Psoas muscle (tissue), 8 donors: Measurements from ENCODE around the gene CCL22. TPM values are rescaled to one million over a fixed set of nuclear protein-coding genes. Genes with fewer than 3 reads are reported as not detected.
A peak's percentile ranks its signal among the peaks of the same experiment; 100 is the strongest.

Experiments used
- ATAC-seq, 4 donors: fragments of 200-7000 bp; cut with Tn5 transposase; one replicate each; pipeline ENCODE4 v1.9.1; 2020; ENCODE audit warnings: moderate library complexity in 3 of 4, mild to moderate bottlenecking in 2 of 4
- DNase-seq, 2 donors: peaks; one replicate each; pipeline ENCODE4 v3.0.0-alpha.2; 2020
- H3K27ac ChIP-seq: fragments of 200-600 bp; one replicate; pipeline ENCODE4 v1.8.0; 2022
- H3K27me3 ChIP-seq, 3 donors: fragments of 200-600 bp in 1 of 3; one replicate each; pipeline versions ENCODE4 v1.6.1 to v1.8.0; 2013 to 2022; ENCODE audit warnings: low read length in 2 of 3, mild to moderate bottlenecking in 2 of 3, moderate library complexity in 1 of 3; ENCODE audit not compliant: insufficient read depth in 3 of 3
- H3K36me3 ChIP-seq, 2 donors: fragments of 200-600 bp in 1 of 2; one replicate each; pipeline versions ENCODE4 v1.6.1 to v1.8.0; 2013 to 2022; ENCODE audit warnings: low read depth in 1 of 2, mild to moderate bottlenecking in 1 of 2, moderate library complexity in 1 of 2; ENCODE audit not compliant: insufficient read depth in 1 of 2
- H3K4me1 ChIP-seq: fragments of 200-600 bp; one replicate; pipeline ENCODE4 v1.8.0; 2022
- H3K4me3 ChIP-seq: fragments of 200-600 bp; one replicate; pipeline ENCODE4 v1.8.0; 2022; ENCODE audit warnings: mild to moderate bottlenecking
- H3K9me3 ChIP-seq: fragments of 200-600 bp; one replicate; pipeline ENCODE4 v1.8.0; 2022
- CTCF ChIP-seq: fragments of 200-600 bp; IDR thresholded peaks from one replicate; pipeline ENCODE4 v1.8.0; 2022; ENCODE audit warnings: antibody characterized with exemption
- WGBS, 3 donors: extraction: QIAGEN DNeasy Blood & Tissue Kit; methylation state at CpG; one replicate each; pipeline versions ENCODE4 v1.1.6 to v1.1.7; 2013; 5-methylcytosine and 5-hydroxymethylcytosine counted together
- intact Hi-C, 2 donors: fragments of 100-400 bp; cut with DNase I; formaldehyde crosslinking; loops; one replicate each; pipeline versions ENCODE4 v1.11.0 to v1.14.2; 2022
- polyA plus RNA-seq, 3 donors: library from polyadenylated mRNA; stranded (reverse); fragments of 200-250 nt; gene quantifications; one replicate each; pipeline ENCODE4 v1.2.3, GENCODE V29; 2013
- total RNA-seq, 4 donors: library from RNA; stranded (reverse); fragmentation: NEBNext Ultra II Directional in 2 of 4; extraction: Animal tissue kit (Norgen Biotek cat#: 25700) in 2 of 4; gene quantifications; one replicate each; pipeline versions ENCODE4 v1.2.1 to v1.2.4, GENCODE V29; 2021 to 2023
- donor health status: healthy with polysubstance abuse.
- donor health status: DM: no; HTN: no; CAD: no; lungs with moderate emphysema.
- donor health status: Bipolar disorder and iron deficiency.
- donor health status: healthy.
- donor health status: DM: yes; HTN: yes; CAD: no.
- donor health status: DM: no; HTN: no; CAD: no.
- donor health status: DM: no; HTN: no; CAD: no.
- donor health status: DM: yes; HTN: yes; CAD: no.

Gene CCL22
- total and polyA plus RNA-seq, 7 donors = 0.04 to 0.12 TPM; not detected in 5

- Histone ChIP-seq H3K9me3 (no peaks in the 10 kb centered on the region), H3K36me3 (no peaks in the 10 kb centered on the region), H3K27ac (no peak overlapping the region), H3K27me3 (peaks cover 0 to 7% (median 4%) of the 10 kb centered on the region in 3 donors), H3K4me3 (no peak overlapping the region), H3K4me1 (no peaks in the 10 kb centered on the region)
- intact Hi-C loops = no loop called here
- ATAC-seq = no peak
- DNase-seq = no peak
- 37 to 49% (median 44%) methylated on average over 7 of the region's 7 CpGs for WGBS, 3 donors
- TF ChIP-seq CTCF = no peak
These were observed 43.2 kb upstream of the CCL22 start for GRCh38 chr16:57315416-57315815.

- Histone ChIP-seq H3K27ac (peak overlapping the region; percentile 60), H3K27me3 (peaks cover 0 to 7% (median 4%) of the 10 kb centered on the region in 3 donors), H3K36me3 (no peaks in the 10 kb centered on the region), H3K4me3 (no peak overlapping the region), H3K9me3 (no peaks in the 10 kb centered on the region), H3K4me1 (no peaks in the 10 kb centered on the region)
- peak in 1 of 2 donors; percentile 28 for DNase-seq
- no peak for TF ChIP-seq CTCF
- 45 to 66% (median 48%) methylated on average over 3 of the region's 3 CpGs for WGBS, 3 donors
- intact Hi-C loops = no loop called here
- ATAC-seq = peak in 3 of 4 donors; percentile 64 to 67 (median 67)
These were observed 42.1 kb upstream of the CCL22 start for GRCh38 chr16:57316390-57317017.

DNA sequence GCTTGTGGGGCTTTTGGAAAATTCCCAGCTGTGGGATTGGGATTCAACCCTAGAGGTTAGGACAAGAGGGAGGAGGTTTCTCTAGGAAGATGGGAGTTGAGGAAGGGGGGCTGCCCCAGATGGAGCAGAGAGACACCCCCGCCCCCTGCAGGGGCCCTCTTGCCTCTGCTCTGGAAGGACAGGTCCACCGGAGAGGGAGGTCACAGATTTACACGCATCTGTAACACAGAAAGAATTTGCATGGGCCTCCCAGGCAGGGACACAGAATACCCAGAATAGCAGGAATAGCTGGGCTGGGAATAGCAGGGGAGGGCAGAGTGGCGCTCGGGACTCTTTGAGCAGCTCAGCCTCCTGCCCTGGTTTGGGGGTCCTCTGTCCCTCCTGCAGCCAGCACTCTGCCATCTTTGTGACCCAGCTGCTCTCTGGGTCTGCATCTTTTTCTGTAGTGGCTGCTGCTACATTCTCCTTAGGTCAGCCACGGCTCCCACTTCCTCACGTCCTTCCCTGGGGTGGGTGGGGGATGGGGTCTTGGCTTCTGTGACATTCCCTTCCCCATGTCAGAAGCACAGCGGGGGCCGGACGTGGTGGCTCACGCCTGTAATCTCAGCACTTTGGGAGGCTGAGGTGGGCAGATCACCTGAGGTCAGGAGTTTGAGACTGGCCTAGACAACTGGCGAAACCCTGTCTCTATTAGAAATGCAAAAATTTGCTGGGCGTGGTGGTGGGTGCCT, 40.2 kb upstream of the CCL22 start:
- Histone ChIP-seq H3K27ac (no peak overlapping the region), H3K9me3 (no peaks in the 10 kb centered on the region), H3K36me3 (no peaks in the 10 kb centered on the region), H3K27me3 (no peaks in the 10 kb centered on the region), H3K4me3 (no peak overlapping the region), H3K4me1 (no peaks in the 10 kb centered on the region)
- intact Hi-C loops = no loop called here
- ATAC-seq = no peak
- 55 to 63% (median 62%) methylated on average over 13 of the region's 13 CpGs for WGBS, 3 donors
- DNase-seq = no peak
- no peak for TF ChIP-seq CTCF

DNA sequence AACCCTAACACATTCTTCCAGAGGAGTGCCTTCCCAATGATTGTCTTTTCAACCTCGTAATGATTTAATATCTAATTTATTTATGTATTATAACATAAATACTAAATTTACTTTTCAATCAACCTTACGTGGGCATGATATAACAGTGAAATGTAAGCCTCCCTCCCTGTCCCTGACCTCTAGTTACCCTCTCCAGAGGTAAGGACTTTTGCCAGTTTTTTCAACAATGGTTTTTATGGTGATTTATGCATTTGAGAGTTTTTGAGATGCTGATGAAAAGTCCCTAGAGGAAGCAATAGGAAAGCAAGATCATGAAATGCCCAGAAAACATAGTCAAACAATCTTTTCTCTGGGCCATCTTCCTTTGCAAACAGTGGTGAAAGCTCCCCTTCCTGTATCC, 38.9 kb upstream of the CCL22 start:
- WGBS, 3 donors = 63 to 71% (median 68%) methylated on average over 2 of the region's 2 CpGs
- no peak for TF ChIP-seq CTCF
- Histone ChIP-seq H3K9me3 (no peaks in the 10 kb centered on the region), H3K27me3 (no peaks in the 10 kb centered on the region), H3K4me3 (no peak overlapping the region), H3K4me1 (no peaks in the 10 kb centered on the region), H3K27ac (no peak overlapping the region), H3K36me3 (no peaks in the 10 kb centered on the region)
- ATAC-seq (no peak), DNase-seq (no peak)
- intact Hi-C loops = no loop called here
